SK-N-SH (cell line): Measurements from ENCODE around the gene PI4K2A. TPM values are rescaled to one million over a fixed set of nuclear protein-coding genes. Genes with fewer than 3 reads are reported as not detected.

Experiments
- CTCF ChIA-PET: fragments of 300-600, 350-600 bp; formaldehyde crosslinking; extraction: SDS; loops from one replicate; lab custom pipeline; 2021; lab: Yijun Ruan, JAX
- POLR2A ChIA-PET: fragments of 350-600 bp; sonication (Branson Sonifier 250); formaldehyde crosslinking; extraction: SDS; loops from one replicate; lab custom pipeline; 2020; ENCODE audit warnings: antibody characterized with exemption, inconsistent platforms; lab: Yijun Ruan, JAX
- DNase-seq: peaks from one replicate; pipeline ENCODE4 v3.0.0; 2012
- H2AFZ ChIP-seq: fragments of 200-600 bp; sonication (generic); 2 replicates; pipeline ENCODE4 v1.8.1; 2016; ENCODE audit warnings: antibody characterized with exemption, mild to moderate bottlenecking, low read depth
- H3F3A ChIP-seq: fragments of 200-600 bp; sonication (generic); replicated peaks from 2 replicates; pipeline ENCODE3; 2016; ENCODE audit warnings: antibody characterized with exemption, mild to moderate bottlenecking; ENCODE audit not compliant: insufficient read depth
- H3K27ac ChIP-seq, 2 experiments: fragments of 200-500 bp in 1 of 2; fragments of 200-600 bp in 1 of 2; sonication (Bioruptor generic) in 1 of 2; sonication (generic), shearing (Covaris generic) in 1 of 2; 2 replicates each; pipeline versions ENCODE4 v1.5.1 to v1.6.1; 2014 to 2016; ENCODE audit warnings: low read depth in 2 of 2, inconsistent platforms in 1 of 2, low read length in 1 of 2, mild to moderate bottlenecking in 1 of 2, mixed read lengths in 1 of 2
- H3K27me3 ChIP-seq: fragments of 200-600 bp; sonication (generic), shearing (Covaris generic); 2 replicates; pipeline ENCODE4 v1.6.1; 2016; ENCODE audit warnings: mixed run types; ENCODE audit not compliant: insufficient read depth
- H3K36me3 ChIP-seq, 2 experiments: fragments of 200-500 bp in 1 of 2; fragments of 200-600 bp in 1 of 2; sonication (Bioruptor generic) in 1 of 2; sonication (generic) in 1 of 2; replicated peaks in 1 of 2; 2 replicates each; pipeline versions ENCODE3 to v1.5.1; 2014 to 2016; ENCODE audit warnings: low read length in 1 of 2, mild to moderate bottlenecking in 1 of 2; ENCODE audit not compliant: insufficient read depth in 2 of 2, control insufficient read depth in 1 of 2
- H3K4me1 ChIP-seq, 2 experiments: fragments of 200-500 bp in 1 of 2; fragments of 200-600 bp in 1 of 2; sonication (Bioruptor generic) in 1 of 2; sonication (generic), shearing (Covaris generic) in 1 of 2; 2 replicates each; pipeline versions ENCODE4 v1.5.1 to v1.6.1; 2014 to 2016; ENCODE audit warnings: low read depth in 1 of 2, low read length in 1 of 2, mixed run types in 1 of 2; ENCODE audit not compliant: insufficient read depth in 2 of 2, control insufficient read depth in 1 of 2
- H3K4me2 ChIP-seq: fragments of 200-600 bp; sonication (generic), shearing (Covaris generic); 2 replicates; pipeline ENCODE4 v1.6.1; 2017; ENCODE audit warnings: mixed run types
- H3K4me3 ChIP-seq, 2 experiments: fragments of 200-500 bp in 1 of 2; fragments of 200-600 bp in 1 of 2; sonication (Bioruptor generic) in 1 of 2; sonication (generic), shearing (Covaris generic) in 1 of 2; 2 replicates each; pipeline versions ENCODE4 v1.5.1 to v1.8.1; 2014 to 2016; ENCODE audit warnings: low read depth in 2 of 2, inconsistent platforms in 1 of 2, low read length in 1 of 2, mild to moderate bottlenecking in 1 of 2, mixed read lengths in 1 of 2, moderate library complexity in 1 of 2
- H3K79me2 ChIP-seq: fragments of 200-600 bp; sonication (generic); 2 replicates; pipeline ENCODE4 v1.8.1; 2017; ENCODE audit warnings: mild to moderate bottlenecking; ENCODE audit not compliant: insufficient read depth
- H3K9ac ChIP-seq: fragments of 200-600 bp; sonication (generic); 2 replicates; pipeline ENCODE4 v1.6.1; 2017; ENCODE audit warnings: mixed run types
- H3K9me2 ChIP-seq: fragments of 200-600 bp; sonication (generic); 2 replicates; pipeline ENCODE4 v1.6.1; 2017; ENCODE audit warnings: mixed run types
- H3K9me3 ChIP-seq: fragments of 200-600 bp; sonication (generic); 2 replicates; pipeline ENCODE4 v1.6.1; 2017; ENCODE audit warnings: mixed run types, mild to moderate bottlenecking, moderate library complexity
- H4K20me1 ChIP-seq: fragments of 200-600 bp; sonication (generic); 2 replicates; pipeline ENCODE4 v1.6.1; 2017; ENCODE audit warnings: mild to moderate bottlenecking, mixed run types; ENCODE audit not compliant: insufficient read depth
- CTCF ChIP-seq: fragments of 200-600 bp; sonication (generic); IDR thresholded peaks from 2 replicates; pipeline ENCODE4 v1.6.1; 2017; ENCODE audit warnings: antibody characterized with exemption, mild to moderate bottlenecking, moderate library complexity
- ELF1 ChIP-seq: IDR thresholded peaks from 2 replicates; pipeline ENCODE4 v1.4.0; 2012
- EP300 ChIP-seq, 2 experiments: IDR thresholded peaks; 2 replicates each; pipeline versions ENCODE4 v1.4.0 to v1.6.1; 2012; ENCODE audit warnings: borderline replicate concordance in 1 of 2, low read depth in 1 of 2, low read length in 1 of 2
- EZH2phosphoT487 ChIP-seq: fragments of 200-600 bp; sonication (generic); IDR thresholded peaks from 2 replicates; pipeline ENCODE4 v1.6.1; 2017; ENCODE audit warnings: low read depth, mixed run types, mild to moderate bottlenecking, antibody characterized with exemption, moderate library complexity, borderline replicate concordance
- FOSL2 ChIP-seq: IDR thresholded peaks from 2 replicates; pipeline ENCODE4 v1.4.0; 2012; ENCODE audit warnings: low read depth, mild to moderate bottlenecking, moderate library complexity, borderline replicate concordance
- FOXJ3 ChIP-seq: sonication (generic); formaldehyde crosslinking; IDR thresholded peaks from 2 replicates; pipeline ENCODE4 v1.5.1; 2020; ENCODE audit warnings: mild to moderate bottlenecking, missing genetic modification reagents
- FOXM1 ChIP-seq: IDR thresholded peaks from 2 replicates; pipeline ENCODE4 v1.4.0; 2012; ENCODE audit warnings: low read depth, mild to moderate bottlenecking
- GABPA ChIP-seq: IDR thresholded peaks from 2 replicates; pipeline ENCODE4 v1.4.0; 2012; ENCODE audit warnings: low read depth, mild to moderate bottlenecking
- MEF2A ChIP-seq: IDR thresholded peaks from 2 replicates; pipeline ENCODE4 v1.4.0; 2012; ENCODE audit warnings: low read depth, borderline replicate concordance
- MXI1 ChIP-seq: IDR thresholded peaks from 2 replicates; pipeline ENCODE4 v1.6.1; 2012; ENCODE audit warnings: mild to moderate bottlenecking, low read depth, low read length, improper control_type of control experiment
- RAD21 ChIP-seq: IDR thresholded peaks from 2 replicates; pipeline ENCODE4 v1.6.1; 2012; ENCODE audit warnings: mild to moderate bottlenecking, low read length
- RXRA ChIP-seq: IDR thresholded peaks from 2 replicates; pipeline ENCODE4 v1.4.0; 2012; ENCODE audit warnings: low read depth, mild to moderate bottlenecking, borderline replicate concordance
- USF2 ChIP-seq: fragments of 150-350 bp; IDR thresholded peaks from 2 replicates; pipeline ENCODE4 v1.6.1; 2017; ENCODE audit warnings: antibody characterized with exemption, low read length, low read depth, borderline replicate concordance
- YY1 ChIP-seq: IDR thresholded peaks from 2 replicates; pipeline ENCODE4 v1.4.0; 2012; ENCODE audit warnings: low read depth, mild to moderate bottlenecking
- whole genome bisulfite sequencing: methylation state at CpG from one replicate; pipeline ENCODE4 v1.1.6; 2017; ENCODE audit warnings: low lambda C conversion rate; 5-methylcytosine and 5-hydroxymethylcytosine counted together
- polyA plus RNA-seq, 3 experiments: library from polyadenylated mRNA; depleted of rRNA; stranded (reverse); fragments of >200 nt; gene quantifications; 2 replicates each; pipeline ENCODE4 v1.2.3, GENCODE V29; 2012
- TF ChIP-seq, protein P1 (sequence below): IDR thresholded peaks from 2 replicates; pipeline ENCODE4 v1.4.0; 2012; ENCODE audit warnings: low read depth

Gene PI4K2A
- polyA plus RNA-seq, 1 of the 3 experiments (the other 2 are of a cell fraction), result 23.8 TPM

- no peak for TF ChIP-seq EZH2phosphoT487
- no peak for TF ChIP-seq FOSL2
- TF ChIP-seq MEF2A, result no peak
- TF ChIP-seq FOXJ3 (CRISPR knock-in tag), result no peak
- TF ChIP-seq, protein P1, sequence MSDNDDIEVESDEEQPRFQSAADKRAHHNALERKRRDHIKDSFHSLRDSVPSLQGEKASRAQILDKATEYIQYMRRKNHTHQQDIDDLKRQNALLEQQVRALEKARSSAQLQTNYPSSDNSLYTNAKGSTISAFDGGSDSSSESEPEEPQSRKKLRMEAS, result peak; percentile 32; the same call in 1 of the 2 replicates
- TF ChIP-seq YY1, result peak; percentile 99
- TF ChIP-seq RXRA, result no peak
- TF ChIP-seq MXI1, result peak; percentile 88
- TF ChIP-seq CTCF, result no peak
- no peak for TF ChIP-seq ELF1
- TF ChIP-seq GABPA, result no peak
- TF ChIP-seq, all 33 proteins: peak for 10
Observed at GRCh38 chr10:97632949-97633884, 7.3 kb upstream of the PI4K2A start, which contains the start of gene MORN4 (continued).

DNA sequence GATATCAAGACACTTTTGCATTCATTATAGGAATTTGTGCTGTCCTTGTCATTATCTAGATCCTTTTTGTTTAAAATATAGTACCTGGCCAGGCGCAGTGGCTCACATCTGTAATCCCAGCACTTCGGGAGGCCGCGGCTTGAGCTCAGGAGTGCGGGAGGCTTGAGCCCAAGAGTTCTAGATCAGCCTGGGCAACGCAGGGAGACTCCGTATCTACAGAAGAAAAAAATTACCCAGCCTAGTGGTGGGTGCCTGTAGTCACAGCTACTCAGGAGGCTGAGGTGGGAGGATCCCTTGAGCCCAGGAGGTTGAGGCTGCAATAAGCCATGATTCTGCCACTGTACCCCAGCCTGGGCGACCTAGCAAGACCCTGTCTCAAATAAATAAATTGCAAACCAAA, 6.5 kb upstream of the PI4K2A start:
- CTCF ChIA-PET, result interaction anchor here (1.0 to 1.5 kb wide), 4 partner anchors 25 to 82 kb away, joined by 3 to 4 read pairs (median 3); partner anchors contain the start of gene AVPI1
- POLR2A ChIA-PET, result no interaction called here

More for the DNA sequence above, 6.5 kb upstream of the PI4K2A start:
- 80% methylated on average over 8 of the region's 8 CpGs for WGBS
- no peaks in the 10 kb centered on the region for H3K9me2 ChIP-seq
- H3K4me3 ChIP-seq, result peak overlapping the region; percentile 78 to 94; a peak in 3 of 4 replicates
- peaks cover 4% of the 10 kb centered on the region in 2 experiments; a peak in 2 of 4 replicates for H3K4me1 ChIP-seq
- H3K79me2 ChIP-seq, result peaks cover 17% of the 10 kb centered on the region
- no peaks in the 10 kb centered on the region for H3K36me3 ChIP-seq
- no peak overlapping the region for H3K9ac ChIP-seq
- H3K4me2 ChIP-seq, result peak overlapping the region; percentile 69
- H3K9me3 ChIP-seq, result no peaks in the 10 kb centered on the region
- no peak for DNase-seq
- peaks cover 6% of the 10 kb centered on the region for H3F3A ChIP-seq
- peak overlapping the region in 1 of 2 experiments; percentile 56; a peak in 1 of 4 replicates for H3K27ac ChIP-seq
- H2AFZ ChIP-seq, result peak overlapping the region; percentile 90
- no peaks in the 10 kb centered on the region for H4K20me1 ChIP-seq
- TF ChIP-seq, protein P1, result no peak
- TF ChIP-seq YY1 (no peak), FOXM1 (no peak), EP300 (IDR thresholded peaks at IDR 0.05; ENCODE audit: borderline replicate concordance in 1 of 2, low read depth in 1 of 2, low read length in 1 of 2) (no peak), RAD21 (no peak), USF2 (no peak), CTCF (peak; percentile 36; the same call in 1 of the 2 replicates)
- H3K27me3 ChIP-seq, result no peaks in the 10 kb centered on the region
